Activated T-cell treated with anti-CD3 and anti-CD28 coated beads, Interleukin-2, amount 50 U/mL, for 24 hours (primary cell): ENCODE results near the gene LPIN2.
A peak's percentile ranks its signal among the peaks of the same experiment; 100 is the strongest.
"Not testable (repeated sequence)": the region's sequence is repeated elsewhere in the genome, so short reads cannot be mapped to it uniquely, and the experiment has no call there.

Experiments
- DNase-seq: peaks from one replicate; pipeline ENCODE4 v3.0.0-alpha.2; 2020
- H3K27ac Mint-ChIP-seq: 2 replicates; pipeline ENCODE4 v1.8.0; 2020; ENCODE audit warnings: mild to moderate bottlenecking, mixed read lengths
- H3K27me3 Mint-ChIP-seq: 2 replicates; pipeline ENCODE4 v1.8.0; 2020; ENCODE audit warnings: mixed read lengths
- H3K36me3 Mint-ChIP-seq: 2 replicates; pipeline ENCODE4 v1.8.0; 2020; ENCODE audit warnings: low read depth, mixed read lengths
- H3K4me1 Mint-ChIP-seq: 2 replicates; pipeline ENCODE4 v1.8.0; 2020; ENCODE audit warnings: low read depth, mixed read lengths
- H3K4me3 Mint-ChIP-seq: 2 replicates; pipeline ENCODE4 v1.8.0; 2020; ENCODE audit warnings: mild to moderate bottlenecking, moderate library complexity, mixed read lengths
- H3K9me3 Mint-ChIP-seq: 2 replicates; pipeline ENCODE4 v1.8.0; 2020; ENCODE audit warnings: mixed read lengths

The LPIN2 gene

GRCh38 chr18:3051718-3052410, 38.9 kb upstream of the LPIN2 start:
- Mint-ChIP-seq H3K27ac (peak overlapping the region; percentile 28), H3K4me3 (no peak overlapping the region), H3K4me1 (peaks cover 26% of the 10 kb centered on the region), H3K36me3 (no peaks in the 10 kb centered on the region), H3K9me3 (peaks cover 6% of the 10 kb centered on the region), H3K27me3 (no peaks in the 10 kb centered on the region)
- DNase-seq, result no peak

GRCh38 chr18:3049897-3050454, 37.0 kb upstream of the LPIN2 start:
- not testable (repeated sequence) for H3K27me3 Mint-ChIP-seq, H3K36me3 Mint-ChIP-seq, H3K4me3 Mint-ChIP-seq, H3K9me3 Mint-ChIP-seq, DNase-seq, H3K27ac Mint-ChIP-seq
- peaks cover 38% of the 10 kb centered on the region for H3K4me1 Mint-ChIP-seq

GRCh38 chr18:3048820-3049349, 35.9 kb upstream of the LPIN2 start:
- Mint-ChIP-seq H3K4me3 (no peak overlapping the region), H3K4me1 (peaks cover 39% of the 10 kb centered on the region), H3K27ac (no peak overlapping the region), H3K9me3 (peaks cover 6% of the 10 kb centered on the region), H3K36me3 (no peaks in the 10 kb centered on the region), H3K27me3 (no peaks in the 10 kb centered on the region)
- DNase-seq, result no peak

- Mint-ChIP-seq H3K9me3 (peaks cover 2% of the 10 kb centered on the region), H3K4me1 (peaks cover 37% of the 10 kb centered on the region), H3K27me3 (no peaks in the 10 kb centered on the region), H3K4me3 (no peak overlapping the region), H3K27ac (no peak overlapping the region), H3K36me3 (no peaks in the 10 kb centered on the region)
- no peak for DNase-seq
Observed at GRCh38 chr18:3048121-3048520, 35.2 kb upstream of the LPIN2 start.

GRCh38 chr18:3046216-3046808, 33.4 kb upstream of the LPIN2 start:
- Mint-ChIP-seq H3K9me3 (no peaks in the 10 kb centered on the region), H3K4me3 (no peak overlapping the region), H3K4me1 (peaks cover 26% of the 10 kb centered on the region), H3K27me3 (no peaks in the 10 kb centered on the region), H3K27ac (peak overlapping the region; percentile 79), H3K36me3 (no peaks in the 10 kb centered on the region)
- DNase-seq, result peak; percentile 41

GRCh38 chr18:3044931-3045698, 32.2 kb upstream of the LPIN2 start:
- H3K4me3 Mint-ChIP-seq, result no peak overlapping the region
- peaks cover 28% of the 10 kb centered on the region for H3K4me1 Mint-ChIP-seq
- H3K27ac Mint-ChIP-seq, result no peak overlapping the region

GRCh38 chr18:3042379-3042778, 29.4 kb upstream of the LPIN2 start:
- peaks cover 33% of the 10 kb centered on the region for H3K4me1 Mint-ChIP-seq
- DNase-seq, result no peak
- H3K36me3 Mint-ChIP-seq, result no peaks in the 10 kb centered on the region
- no peaks in the 10 kb centered on the region for H3K9me3 Mint-ChIP-seq
- H3K27me3 Mint-ChIP-seq, result no peaks in the 10 kb centered on the region
- H3K27ac Mint-ChIP-seq, result no peak overlapping the region
- H3K4me3 Mint-ChIP-seq, result no peak overlapping the region

More at GRCh38 chr18:3044931-3045698, 32.2 kb upstream of the LPIN2 start:
- Mint-ChIP-seq H3K9me3 (no peaks in the 10 kb centered on the region), H3K36me3 (no peaks in the 10 kb centered on the region), H3K27me3 (no peaks in the 10 kb centered on the region)
- DNase-seq, result no peak

- Mint-ChIP-seq H3K27me3 (no peaks in the 10 kb centered on the region), H3K4me1 (peaks cover 33% of the 10 kb centered on the region), H3K27ac (no peak overlapping the region), H3K9me3 (no peaks in the 10 kb centered on the region), H3K36me3 (no peaks in the 10 kb centered on the region), H3K4me3 (no peak overlapping the region)
- DNase-seq, result no peak
Observed at GRCh38 chr18:3041843-3042242, 28.9 kb upstream of the LPIN2 start.

- Mint-ChIP-seq H3K4me1 (peaks cover 26% of the 10 kb centered on the region), H3K4me3 (no peak overlapping the region), H3K36me3 (no peaks in the 10 kb centered on the region), H3K9me3 (no peaks in the 10 kb centered on the region), H3K27ac (no peak overlapping the region), H3K27me3 (no peaks in the 10 kb centered on the region)
- DNase-seq, result no peak
Observed at GRCh38 chr18:3040881-3041280, 27.9 kb upstream of the LPIN2 start.

- Mint-ChIP-seq H3K9me3 (no peaks in the 10 kb centered on the region), H3K27me3 (no peaks in the 10 kb centered on the region), H3K4me3 (no peak overlapping the region), H3K4me1 (peaks cover 20% of the 10 kb centered on the region), H3K36me3 (no peaks in the 10 kb centered on the region), H3K27ac (peak overlapping the region; percentile 26)
- DNase-seq, result no peak
Observed at GRCh38 chr18:3040173-3040572, 27.2 kb upstream of the LPIN2 start.

- Mint-ChIP-seq H3K4me1 (peaks cover 17% of the 10 kb centered on the region), H3K27me3 (no peaks in the 10 kb centered on the region), H3K9me3 (no peaks in the 10 kb centered on the region), H3K4me3 (no peak overlapping the region), H3K27ac (no peak overlapping the region), H3K36me3 (no peaks in the 10 kb centered on the region)
- no peak for DNase-seq
Observed at GRCh38 chr18:3037423-3037915, 24.5 kb upstream of the LPIN2 start.

- no peaks in the 10 kb centered on the region for H3K9me3 Mint-ChIP-seq
- no peak overlapping the region for H3K4me3 Mint-ChIP-seq
- DNase-seq, result no peak
- no peaks in the 10 kb centered on the region for H3K36me3 Mint-ChIP-seq
- no peaks in the 10 kb centered on the region for H3K27me3 Mint-ChIP-seq
- no peak overlapping the region for H3K27ac Mint-ChIP-seq
- peaks cover 17% of the 10 kb centered on the region for H3K4me1 Mint-ChIP-seq
Observed at GRCh38 chr18:3036108-3036507, 23.2 kb upstream of the LPIN2 start.

- no peaks in the 10 kb centered on the region for H3K9me3 Mint-ChIP-seq
Observed at GRCh38 chr18:3035635-3036034, 22.7 kb upstream of the LPIN2 start.

GRCh38 chr18:3032721-3033120, 19.8 kb upstream of the LPIN2 start:
- Mint-ChIP-seq H3K9me3 (no peaks in the 10 kb centered on the region), H3K4me1 (peaks cover 7% of the 10 kb centered on the region), H3K4me3 (no peak overlapping the region), H3K27me3 (no peaks in the 10 kb centered on the region), H3K27ac (no peak overlapping the region), H3K36me3 (no peaks in the 10 kb centered on the region)
- no peak for DNase-seq

More at GRCh38 chr18:3035635-3036034, 22.7 kb upstream of the LPIN2 start:
- peaks cover 17% of the 10 kb centered on the region for H3K4me1 Mint-ChIP-seq
- no peak for DNase-seq
- no peak overlapping the region for H3K4me3 Mint-ChIP-seq
- no peak overlapping the region for H3K27ac Mint-ChIP-seq
- no peaks in the 10 kb centered on the region for H3K27me3 Mint-ChIP-seq
- no peaks in the 10 kb centered on the region for H3K36me3 Mint-ChIP-seq
